Uterus (tissue), 4 donors: ENCODE measurements around the gene FTCDNL1. TPM values are rescaled to one million over a fixed set of nuclear protein-coding genes. Genes with fewer than 3 reads are reported as not detected.

Experiments used
- DNase-seq, 2 donors: peaks; one replicate each; pipeline ENCODE4 v3.0.0-alpha.2; 2019 to 2020
- H3K27ac ChIP-seq, 2 donors: fragments of 200-600 bp; sonication (generic); 1 replicate in 1 of 2; 2 replicates in 1 of 2; pipeline ENCODE4 v1.5.1; 2016 to 2018
- H3K27me3 ChIP-seq, 2 donors: fragments of 200-600 bp; sonication (generic); one replicate each; pipeline ENCODE4 v1.5.1; 2018 to 2019; ENCODE audit warnings: control low read depth in 1 of 2
- H3K36me3 ChIP-seq, 2 donors: fragments of 200-600 bp; sonication (generic); one replicate each; pipeline ENCODE4 v1.5.1; 2019; ENCODE audit warnings: control low read depth in 1 of 2
- H3K4me1 ChIP-seq, 2 donors: fragments of 200-600 bp; sonication (generic); one replicate each; pipeline ENCODE4 v1.5.1; 2018 to 2019; ENCODE audit warnings: control low read depth in 1 of 2
- H3K4me3 ChIP-seq, 2 donors: fragments of 200-600 bp; sonication (generic); 1 replicate in 1 of 2; 2 replicates in 1 of 2; pipeline ENCODE4 v1.5.1; 2018 to 2019; ENCODE audit warnings: mild to moderate bottlenecking in 1 of 2
- H3K9me3 ChIP-seq, 2 donors: fragments of 200-600 bp; sonication (generic); one replicate each; pipeline ENCODE4 v1.5.1; 2019; ENCODE audit warnings: control low read depth in 1 of 2
- POLR2A ChIP-seq, 2 donors: fragments of 450-650 bp; IDR thresholded peaks; one replicate each; pipeline ENCODE4 v1.6.1; 2016; ENCODE audit warnings: antibody characterized with exemption in 2 of 2, mild to moderate bottlenecking in 1 of 2, moderate library complexity in 1 of 2
- intact Hi-C: fragments of 100-400 bp; cut with DNase I; formaldehyde crosslinking; loops from one replicate; pipeline ENCODE4 v1.15.1; 2023; ENCODE audit warnings: low total_unique reads
- total RNA-seq, 4 donors: library from RNA; depleted of rRNA in 3 of 4; stranded (reverse); fragments of >200 nt in 3 of 4; gene quantifications; one replicate each; pipeline versions ENCODE4 v1.1.0 to v1.2.4, GENCODE V29; 2014 to 2023
- TF ChIP-seq, protein P1 (sequence below), 4 experiments: fragments of 200-600 bp in 2 of 4; fragments of 450-650 bp in 2 of 4; sonication (generic) in 2 of 4; IDR thresholded peaks; one replicate each; pipeline ENCODE4 v1.5.1; 2016 to 2019; ENCODE audit warnings: antibody characterized with exemption in 4 of 4, mild to moderate bottlenecking in 2 of 4, moderate library complexity in 1 of 4
- donor health status: DM: yes; HTN: yes; CAD: no.

FTCDNL1 gene
- total RNA-seq, 4 donors from 2014 or later: 0.29 to 5.8 (median 1.4) TPM; not detected in 1

DNA sequence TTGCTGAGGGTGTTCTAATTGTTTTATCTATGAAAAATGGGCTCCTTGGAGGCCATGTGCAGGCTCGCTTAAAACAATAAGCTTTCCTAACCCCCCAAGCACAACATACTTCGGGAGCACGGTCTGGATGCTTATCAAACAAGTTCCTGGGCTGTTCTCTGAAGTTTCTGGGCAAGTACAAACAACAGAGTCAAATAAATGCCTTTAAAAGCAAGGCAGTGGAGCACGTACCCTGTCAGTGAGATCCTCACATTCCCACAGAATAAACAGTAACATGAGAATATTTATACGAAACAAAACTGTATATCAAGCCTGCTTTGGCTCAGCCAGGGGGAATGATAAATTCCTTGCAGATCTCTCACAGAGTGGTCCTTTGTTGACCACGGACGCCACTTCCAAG lies 44.8 kb downstream of the FTCDNL1 start:
- Histone ChIP-seq H3K36me3 (no peaks in the 10 kb centered on the region), H3K4me1 (no peaks in the 10 kb centered on the region), H3K9me3 (no peaks in the 10 kb centered on the region), H3K27ac (no peak overlapping the region), H3K27me3 (no peaks in the 10 kb centered on the region), H3K4me3 (no peak overlapping the region)
- TF ChIP-seq POLR2A (IDR thresholded peaks at IDR 0.05): no peak
- TF ChIP-seq, protein P1, sequence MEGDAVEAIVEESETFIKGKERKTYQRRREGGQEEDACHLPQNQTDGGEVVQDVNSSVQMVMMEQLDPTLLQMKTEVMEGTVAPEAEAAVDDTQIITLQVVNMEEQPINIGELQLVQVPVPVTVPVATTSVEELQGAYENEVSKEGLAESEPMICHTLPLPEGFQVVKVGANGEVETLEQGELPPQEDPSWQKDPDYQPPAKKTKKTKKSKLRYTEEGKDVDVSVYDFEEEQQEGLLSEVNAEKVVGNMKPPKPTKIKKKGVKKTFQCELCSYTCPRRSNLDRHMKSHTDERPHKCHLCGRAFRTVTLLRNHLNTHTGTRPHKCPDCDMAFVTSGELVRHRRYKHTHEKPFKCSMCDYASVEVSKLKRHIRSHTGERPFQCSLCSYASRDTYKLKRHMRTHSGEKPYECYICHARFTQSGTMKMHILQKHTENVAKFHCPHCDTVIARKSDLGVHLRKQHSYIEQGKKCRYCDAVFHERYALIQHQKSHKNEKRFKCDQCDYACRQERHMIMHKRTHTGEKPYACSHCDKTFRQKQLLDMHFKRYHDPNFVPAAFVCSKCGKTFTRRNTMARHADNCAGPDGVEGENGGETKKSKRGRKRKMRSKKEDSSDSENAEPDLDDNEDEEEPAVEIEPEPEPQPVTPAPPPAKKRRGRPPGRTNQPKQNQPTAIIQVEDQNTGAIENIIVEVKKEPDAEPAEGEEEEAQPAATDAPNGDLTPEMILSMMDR (IDR thresholded peaks at IDR 0.05): no peak
- no peak for DNase-seq
- intact Hi-C loops: no loop called here

DNA sequence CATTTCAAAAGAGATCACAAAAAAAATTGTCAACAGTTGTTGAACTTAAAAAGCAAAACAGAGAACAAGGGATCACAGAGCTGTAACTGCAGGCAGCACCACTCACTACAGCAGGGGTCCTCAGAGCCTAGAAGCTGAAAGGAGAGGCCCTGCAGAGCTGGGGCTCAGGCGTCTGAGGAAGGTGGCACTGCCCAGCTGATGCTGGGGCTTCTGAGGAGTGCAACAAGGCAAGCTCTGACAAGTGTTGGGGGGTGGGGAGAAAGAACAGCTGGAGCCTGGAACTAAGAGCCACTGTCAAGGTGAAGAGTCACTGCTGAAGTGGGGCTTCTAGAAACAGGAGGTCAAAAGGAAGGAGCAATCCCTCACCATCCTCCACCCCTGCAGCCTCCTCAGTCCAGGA lies 46.2 kb downstream of the FTCDNL1 start:
- intact Hi-C loops: no loop called here
- no peak overlapping the region for H3K27ac ChIP-seq
- TF ChIP-seq, protein P1 (IDR thresholded peaks at IDR 0.05): no peak
- TF ChIP-seq POLR2A (IDR thresholded peaks at IDR 0.05): no peak
- no peaks in the 10 kb centered on the region for H3K36me3 ChIP-seq
- no peaks in the 10 kb centered on the region for H3K9me3 ChIP-seq
- DNase-seq: no peak
- no peaks in the 10 kb centered on the region for H3K4me1 ChIP-seq
- no peaks in the 10 kb centered on the region for H3K27me3 ChIP-seq
- no peak overlapping the region for H3K4me3 ChIP-seq

DNA sequence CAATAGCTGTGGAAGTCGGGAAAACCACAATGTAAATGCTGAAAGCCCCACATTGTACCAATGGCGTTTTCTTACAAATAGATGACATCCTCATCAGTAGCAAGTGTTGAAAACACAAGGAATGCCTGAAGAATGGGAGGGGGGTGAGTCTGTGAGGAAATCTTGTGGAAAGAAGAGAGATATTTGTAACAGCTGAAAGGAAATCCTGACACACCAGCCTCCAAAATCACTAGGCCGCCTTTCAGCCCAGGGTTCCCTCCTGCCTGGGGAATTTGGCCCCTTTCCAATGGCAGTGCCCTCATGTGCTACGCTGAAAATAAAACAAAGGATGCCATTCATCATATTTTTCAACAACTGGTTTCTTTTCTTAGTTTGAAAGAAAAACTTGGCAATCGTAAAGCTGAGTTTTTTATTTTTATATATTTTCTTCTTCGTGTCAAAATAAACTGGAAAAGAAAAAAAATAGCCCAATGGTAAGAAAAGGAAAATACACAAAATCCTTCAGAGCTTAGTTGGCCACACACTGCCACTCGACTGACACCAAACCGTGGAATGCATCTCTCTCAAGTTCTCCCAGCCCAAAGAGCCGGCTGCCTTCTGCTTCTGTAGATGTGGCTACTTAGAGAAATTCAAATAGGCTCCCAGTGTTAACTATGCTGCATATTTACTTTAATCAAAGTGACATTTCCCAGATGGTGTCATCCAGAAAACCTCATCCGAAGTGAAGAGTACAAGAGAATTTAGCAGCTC lies 52.0 kb downstream of the FTCDNL1 start:
- no peaks in the 10 kb centered on the region for H3K9me3 ChIP-seq
- no peak overlapping the region for H3K4me3 ChIP-seq
- H3K27ac ChIP-seq: no peak overlapping the region
- H3K4me1 ChIP-seq: no peaks in the 10 kb centered on the region
- no peak for TF ChIP-seq POLR2A (IDR thresholded peaks at IDR 0.05)
- TF ChIP-seq, protein P1 (IDR thresholded peaks at IDR 0.05): no peak
- intact Hi-C loops: no loop called here
- no peak for DNase-seq
- no peaks in the 10 kb centered on the region for H3K27me3 ChIP-seq
- H3K36me3 ChIP-seq: no peaks in the 10 kb centered on the region

DNA sequence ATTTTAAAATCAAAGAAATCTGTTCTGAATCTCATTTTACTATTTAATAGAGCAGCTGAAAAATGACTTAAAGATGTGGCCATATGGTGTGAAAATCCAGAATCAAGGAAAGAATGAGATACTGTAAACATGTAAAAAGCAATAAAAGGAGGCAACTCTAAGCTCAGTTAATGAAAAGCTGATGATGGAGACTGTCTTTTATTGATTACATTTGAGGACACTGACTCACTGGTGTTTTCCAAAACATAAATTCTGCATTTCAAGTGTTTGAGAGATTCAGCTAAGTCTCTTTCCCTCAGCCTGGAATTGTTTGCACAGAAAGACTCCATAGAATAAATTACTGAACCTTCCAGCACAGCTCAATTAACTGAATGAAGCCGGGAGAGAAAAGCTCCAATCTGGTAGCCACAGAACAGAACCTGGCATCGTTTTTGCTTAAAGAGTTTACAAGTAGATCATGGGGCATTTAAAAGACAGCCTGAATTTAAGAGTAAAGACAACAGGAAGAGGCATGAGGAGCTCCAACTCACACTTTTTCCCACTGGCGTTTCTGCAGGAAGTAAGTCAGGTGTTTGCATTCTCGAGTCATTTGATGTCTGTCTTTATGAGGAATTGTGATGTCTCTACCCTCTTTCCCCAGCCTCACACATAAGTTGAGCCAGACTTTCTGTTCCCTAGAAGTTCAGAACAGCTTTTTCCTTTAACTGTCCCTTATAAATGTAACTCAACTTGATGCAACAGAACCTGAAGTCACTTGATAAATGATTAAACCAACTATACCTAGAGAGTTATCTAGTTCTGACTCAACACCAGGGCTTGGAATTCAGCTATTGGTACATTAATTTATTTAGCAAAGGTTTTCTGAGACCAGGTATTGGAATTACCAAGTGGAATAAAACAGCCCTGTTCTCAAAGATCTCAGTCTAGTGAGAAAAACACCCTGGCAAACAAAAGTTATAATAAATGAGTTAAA lies 53.3 kb downstream of the FTCDNL1 start:
- no peak for TF ChIP-seq POLR2A (IDR thresholded peaks at IDR 0.05)
- TF ChIP-seq, protein P1 (IDR thresholded peaks at IDR 0.05): no peak
- H3K27me3 ChIP-seq: no peaks in the 10 kb centered on the region
- intact Hi-C loops: no loop called here
- H3K9me3 ChIP-seq: no peaks in the 10 kb centered on the region
- H3K4me1 ChIP-seq: no peaks in the 10 kb centered on the region
- H3K4me3 ChIP-seq: no peak overlapping the region
- H3K36me3 ChIP-seq: no peaks in the 10 kb centered on the region
- DNase-seq: no peak
- H3K27ac ChIP-seq: no peak overlapping the region

DNA sequence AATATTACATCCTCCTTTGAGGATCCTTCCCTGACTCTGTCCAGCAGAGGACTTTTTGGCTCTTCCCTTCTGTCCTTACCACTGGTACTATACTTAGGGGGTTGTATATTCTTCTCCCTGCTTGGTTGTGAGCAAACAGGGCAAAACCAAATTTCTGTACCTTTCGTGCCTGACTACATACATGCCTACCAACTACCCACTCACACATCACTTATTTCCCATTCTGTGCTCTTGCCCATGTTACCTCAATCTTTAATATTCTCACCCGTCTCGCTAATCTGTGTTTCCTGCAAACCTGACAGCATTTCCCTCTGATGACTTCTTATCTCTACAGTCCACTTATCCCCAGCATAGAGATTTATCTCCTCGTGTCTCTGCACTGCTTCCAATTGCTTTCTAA lies 58.6 kb downstream of the FTCDNL1 start:
- no peak for DNase-seq
- H3K27ac ChIP-seq: no peak overlapping the region
- H3K4me1 ChIP-seq: no peaks in the 10 kb centered on the region
- no peaks in the 10 kb centered on the region for H3K9me3 ChIP-seq
- H3K27me3 ChIP-seq: no peaks in the 10 kb centered on the region
- intact Hi-C loops: no loop called here
- no peaks in the 10 kb centered on the region for H3K36me3 ChIP-seq
- TF ChIP-seq, protein P1 (IDR thresholded peaks at IDR 0.05): no peak
- TF ChIP-seq POLR2A (IDR thresholded peaks at IDR 0.05): no peak
- no peak overlapping the region for H3K4me3 ChIP-seq
